ENCODE measurements around the gene XPR1. TPM values are rescaled to one million over a fixed set of nuclear protein-coding genes. Genes with fewer than 3 reads are reported as not detected.
"Not testable (repeated sequence)": the region's sequence is repeated elsewhere in the genome, so short reads cannot be mapped to it uniquely, and the experiment has no call there.

Gene XPR1
- total RNA-seq, 1 donor from 2014 or later: 66.2 TPM

- DNase-seq (ENCODE audit: low spot score): no peak
Observed at GRCh38 chr1:180644526-180645192, 12.8 kb downstream of the XPR1 start.

GRCh38 chr1:180645261-180645660 is 13.4 kb downstream of the XPR1 start:
- not testable (repeated sequence) for DNase-seq (ENCODE audit: low spot score)

GRCh38 chr1:180646093-180646492 is 14.3 kb downstream of the XPR1 start:
- DNase-seq (ENCODE audit: low spot score): no peak

- no peak for DNase-seq (ENCODE audit: low spot score)
Observed at GRCh38 chr1:180646547-180646946, 14.7 kb downstream of the XPR1 start.

- DNase-seq (ENCODE audit: low spot score): no peak
Observed at GRCh38 chr1:180652792-180653191, 21.0 kb downstream of the XPR1 start.

DNA sequence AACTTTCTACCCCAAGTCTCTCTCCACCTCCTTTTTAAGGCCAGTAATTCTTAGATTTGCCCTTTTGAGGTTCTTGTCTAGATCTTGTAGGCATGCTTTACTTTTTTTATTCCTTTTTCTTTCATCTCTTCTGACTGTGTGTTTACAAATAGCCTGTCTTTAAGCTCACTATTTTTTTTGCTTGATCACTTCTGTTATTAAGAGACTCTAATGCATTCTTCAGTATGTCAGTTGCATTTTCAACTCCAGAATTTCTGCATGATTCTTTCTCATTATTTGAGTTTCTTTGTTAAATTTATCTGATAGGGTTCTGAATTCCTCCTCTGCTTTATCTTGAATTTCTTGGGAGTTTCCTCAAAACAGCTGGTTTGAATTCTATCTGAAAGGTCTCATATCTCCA is 30.9 kb downstream of the XPR1 start:
- DNase-seq (ENCODE audit: low spot score): no peak

DNA sequence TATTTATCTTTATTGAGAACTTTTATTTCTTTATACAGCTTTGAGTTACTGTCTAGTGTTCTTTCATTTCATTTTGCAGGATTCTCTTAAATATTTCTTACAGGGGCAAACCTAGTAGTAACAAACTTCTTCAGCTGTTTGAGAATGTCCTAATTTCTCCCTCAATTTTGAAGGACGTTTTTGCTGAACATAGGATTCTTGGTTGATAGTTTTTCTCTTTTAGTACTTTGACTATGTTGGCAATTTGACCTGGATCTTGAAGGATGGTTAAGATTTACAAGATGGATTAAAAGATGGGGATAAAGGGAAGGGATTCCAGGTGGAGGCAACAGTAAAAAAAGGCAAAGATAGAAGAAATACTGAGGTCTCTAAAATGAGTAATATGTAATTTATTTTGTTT is 38.9 kb downstream of the XPR1 start:
- DNase-seq (ENCODE audit: low spot score): no peak

DNA sequence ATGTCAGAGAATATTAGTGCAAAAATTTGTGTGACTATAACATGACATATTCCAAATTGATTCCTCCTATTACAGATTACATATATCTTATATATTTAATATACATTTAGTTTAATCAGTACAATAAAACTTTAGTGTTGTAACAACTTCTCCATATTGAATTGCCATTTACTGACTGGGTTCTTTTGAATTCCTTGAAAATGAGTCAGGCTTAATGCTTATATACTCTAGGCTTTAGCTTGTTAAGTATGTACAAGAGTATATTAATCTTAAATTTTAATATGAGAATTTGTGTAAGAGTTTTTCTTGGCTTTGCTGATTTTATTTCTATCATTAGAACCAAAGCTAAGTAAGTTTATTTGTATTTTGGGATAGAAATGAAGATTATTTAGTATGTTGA is 40.3 kb downstream of the XPR1 start:
- DNase-seq (ENCODE audit: low spot score): no peak

DNA sequence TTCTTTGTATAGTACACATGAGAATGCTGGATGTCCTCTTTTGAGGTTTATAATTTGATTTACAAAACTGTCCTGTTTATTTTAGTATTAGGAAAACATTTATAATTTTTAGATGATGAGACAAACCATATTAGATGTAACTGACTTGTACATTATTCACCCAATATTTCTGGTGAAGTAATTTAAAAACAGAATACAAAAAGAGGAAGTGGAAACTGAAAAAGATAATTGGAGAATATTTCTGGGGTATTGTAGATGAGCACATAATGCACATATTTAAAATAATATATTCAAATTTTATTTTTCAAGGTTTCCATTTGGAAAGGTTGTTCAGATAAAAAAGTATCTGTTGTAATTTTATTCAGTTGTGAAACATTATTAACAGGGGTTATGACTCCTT is 40.7 kb downstream of the XPR1 start:
- no peak for DNase-seq (ENCODE audit: low spot score)

- no peak for DNase-seq (ENCODE audit: low spot score)
Observed at GRCh38 chr1:180674603-180675530, 43.0 kb downstream of the XPR1 start.

DNA sequence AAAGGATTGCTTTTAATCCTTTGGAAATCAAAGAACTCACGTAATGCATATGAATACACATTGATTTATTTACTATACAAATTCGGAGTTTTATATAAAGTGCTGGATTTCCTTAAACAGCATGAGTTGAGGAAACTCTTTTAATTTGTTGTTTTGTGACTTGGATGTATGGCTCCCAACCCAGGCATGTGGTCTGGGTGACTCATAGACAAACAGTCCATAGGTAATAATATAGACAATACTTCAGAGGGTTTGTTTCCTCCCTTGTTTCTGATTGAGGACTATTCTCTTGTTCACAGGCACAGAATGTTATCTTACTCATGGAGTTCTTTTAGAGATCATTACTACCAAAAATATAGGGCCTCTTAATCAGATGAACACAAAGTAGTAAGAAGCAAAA is 43.8 kb downstream of the XPR1 start:
- no peak for DNase-seq (ENCODE audit: low spot score)

DNA sequence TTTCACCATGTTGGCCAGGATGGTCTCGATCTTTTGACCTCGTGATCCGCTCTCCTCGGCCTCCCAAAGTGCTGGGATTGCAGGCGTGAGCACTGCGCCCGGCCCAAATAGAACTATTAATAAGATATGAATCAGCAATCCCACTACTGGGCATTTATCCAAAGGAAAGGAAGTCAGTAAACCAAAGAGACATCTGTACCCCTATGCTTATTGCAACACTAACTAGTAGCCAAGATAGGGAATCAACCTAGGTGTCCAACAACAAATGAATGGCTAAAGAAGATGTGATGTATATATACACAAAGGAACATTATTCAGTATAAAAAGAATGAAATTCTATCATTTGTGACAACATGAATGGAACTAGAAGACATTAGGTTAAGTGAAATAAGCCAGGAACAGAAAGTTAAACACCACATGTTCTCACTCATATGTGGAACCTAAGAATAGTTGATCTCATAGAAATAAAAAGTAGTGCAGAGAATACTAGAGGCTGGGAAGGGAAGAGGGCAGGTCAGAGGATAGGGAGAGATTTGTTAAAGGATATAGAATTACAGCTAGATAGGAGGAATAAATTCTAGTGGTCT is 48.8 kb downstream of the XPR1 start:
- DNase-seq (ENCODE audit: low spot score): no peak

DNA sequence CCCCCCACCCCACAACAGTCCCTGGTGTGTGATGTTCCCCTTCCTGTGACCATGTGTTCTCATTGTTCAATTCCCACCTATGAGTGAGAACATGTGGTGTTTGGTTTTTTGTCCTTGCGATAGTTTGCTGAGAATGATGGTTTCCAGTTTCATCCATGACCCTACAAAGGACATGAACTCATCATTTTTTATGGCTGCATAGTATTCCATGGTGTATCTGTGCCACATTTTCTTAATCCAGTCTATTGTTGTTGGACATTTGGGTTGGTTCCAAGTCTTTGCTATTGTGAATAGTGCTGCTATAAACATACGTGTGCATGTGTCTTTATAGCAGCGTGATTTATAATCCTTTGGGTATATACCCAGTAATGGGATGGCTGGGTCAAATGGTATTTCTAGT is 51.3 kb downstream of the XPR1 start:
- not testable (repeated sequence) for DNase-seq (ENCODE audit: low spot score)

DNA sequence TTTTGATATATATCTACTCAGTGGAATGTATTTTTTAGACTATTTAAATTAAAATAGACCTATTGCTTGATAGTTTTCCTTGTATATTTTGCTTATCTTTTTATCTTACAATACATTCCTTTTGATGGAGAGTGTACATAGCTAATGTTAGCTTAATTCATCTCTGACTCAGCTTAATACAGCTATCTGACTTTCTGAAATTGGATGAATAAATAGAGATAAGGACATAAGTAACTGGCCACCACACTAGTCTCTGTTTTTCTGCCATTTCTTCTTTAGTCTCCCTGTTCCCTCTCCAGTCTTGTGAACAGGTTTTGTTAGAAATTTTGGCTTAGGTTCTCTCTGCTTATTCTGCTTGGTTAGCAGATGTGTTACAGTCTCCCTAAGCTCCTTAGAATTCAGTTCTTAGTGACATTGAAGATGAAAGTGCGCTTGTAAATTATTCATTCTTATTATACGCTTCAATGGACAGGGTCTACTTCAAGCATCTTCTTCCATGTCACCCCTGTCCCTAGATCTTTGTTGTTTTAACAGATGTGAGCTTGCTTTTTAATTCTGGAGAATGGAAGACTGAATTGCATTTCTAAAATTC is 59.6 kb downstream of the XPR1 start:
- no peak for DNase-seq (ENCODE audit: low spot score)

GRCh38 chr1:180693564-180694244 is 61.9 kb downstream of the XPR1 start:
- no peak for DNase-seq (ENCODE audit: low spot score)

DNA sequence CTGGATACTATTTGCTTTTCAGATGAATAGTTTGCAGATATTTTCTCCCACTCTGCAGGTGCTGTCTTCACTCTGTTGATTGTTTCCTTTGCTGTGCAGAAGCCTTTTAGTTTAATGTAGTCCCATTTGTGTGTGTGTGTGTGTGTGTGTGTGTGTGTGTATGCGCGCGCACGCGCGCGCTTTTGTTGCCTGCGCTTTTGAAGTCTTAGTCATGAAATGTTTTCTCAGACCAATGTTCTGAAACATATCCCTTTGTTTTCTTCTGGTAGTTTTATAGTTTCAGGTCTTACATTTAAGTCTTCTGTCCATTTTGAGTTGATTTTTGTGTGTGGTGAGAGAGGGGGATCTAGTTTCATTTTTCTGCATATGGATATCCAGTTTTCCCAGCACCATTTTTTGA is 63.5 kb downstream of the XPR1 start:
- no peak for DNase-seq (ENCODE audit: low spot score)

GRCh38 chr1:180696361-180696760 is 64.5 kb downstream of the XPR1 start:
- DNase-seq (ENCODE audit: low spot score): no peak

GRCh38 chr1:180698580-180698979 is 66.8 kb downstream of the XPR1 start:
- DNase-seq (ENCODE audit: low spot score): no peak

DNA sequence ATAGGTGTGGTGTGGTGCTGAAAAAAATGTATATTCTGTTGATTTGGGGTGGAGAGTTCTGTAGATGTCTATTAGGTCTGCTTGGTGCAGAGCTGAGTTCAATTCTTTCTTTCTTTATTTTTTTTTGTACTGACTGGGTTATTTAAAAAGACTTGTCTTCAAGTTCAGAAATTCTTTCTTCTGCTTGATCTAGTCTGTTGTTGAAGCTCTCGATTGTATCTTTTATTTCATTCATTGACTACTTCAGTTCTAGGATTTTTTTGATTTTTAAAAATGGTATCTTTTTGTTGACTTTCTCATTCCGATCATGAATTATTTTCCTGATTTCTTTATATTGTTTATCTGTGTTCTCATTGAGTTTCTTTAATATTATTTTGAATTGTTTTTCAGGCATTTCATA is 70.6 kb downstream of the XPR1 start:
- not testable (repeated sequence) for DNase-seq (ENCODE audit: low spot score)

GRCh38 chr1:180710746-180711145 is 78.9 kb downstream of the XPR1 start:
- DNase-seq (ENCODE audit: low spot score): not testable (repeated sequence)

DNA sequence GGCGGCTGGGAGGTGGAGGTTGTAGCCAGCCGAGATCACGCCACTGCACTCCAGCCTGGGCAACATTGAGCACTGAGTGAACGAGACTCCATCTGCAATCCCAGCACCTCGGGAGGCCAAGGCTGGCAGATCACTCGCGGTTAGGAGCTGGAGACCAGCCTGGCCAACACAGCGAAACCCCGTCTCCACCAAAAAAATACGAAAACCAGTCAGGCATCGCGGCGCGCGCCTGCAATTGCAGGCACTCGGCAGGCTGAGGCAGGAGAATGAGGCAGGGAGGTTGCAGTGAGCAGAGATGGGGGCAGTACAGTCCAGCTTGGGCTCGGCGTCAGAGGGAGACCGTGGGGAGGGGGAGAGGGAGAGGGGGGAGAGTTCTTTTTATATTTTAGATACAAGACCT is 79.4 kb downstream of the XPR1 start:
- not testable (repeated sequence) for DNase-seq (ENCODE audit: low spot score)

- DNase-seq (ENCODE audit: low spot score): no peak
Observed at GRCh38 chr1:180720753-180721152, 88.9 kb downstream of the XPR1 start.

Measured in ureter (tissue), 1 donor.